Adrenal gland (tissue), 5 donors: ENCODE measurements around the gene UBA3.

Source experiments
- POLR2A ChIP-seq, 2 donors: fragments of 450-650 bp; IDR thresholded peaks; one replicate each; pipeline ENCODE4 v1.6.1; 2017; ENCODE audit warnings: antibody characterized with exemption in 2 of 2, mild to moderate bottlenecking in 2 of 2, moderate library complexity in 1 of 2
- TF ChIP-seq, protein P1 (sequence below), 6 experiments: fragments of 450-650 bp in 4 of 6; fragments of 200-600 bp in 2 of 6; sonication (generic) in 1 of 6; IDR thresholded peaks; 1 replicate in 5 of 6; 2 replicates in 1 of 6; pipeline versions ENCODE4 v1.5.1 to v1.8.0; 2016 to 2021; ENCODE audit warnings: antibody characterized with exemption in 6 of 6, mild to moderate bottlenecking in 2 of 6, moderate library complexity in 1 of 6
- donor health status: DM: no; HTN: no; CAD: no.

DNA sequence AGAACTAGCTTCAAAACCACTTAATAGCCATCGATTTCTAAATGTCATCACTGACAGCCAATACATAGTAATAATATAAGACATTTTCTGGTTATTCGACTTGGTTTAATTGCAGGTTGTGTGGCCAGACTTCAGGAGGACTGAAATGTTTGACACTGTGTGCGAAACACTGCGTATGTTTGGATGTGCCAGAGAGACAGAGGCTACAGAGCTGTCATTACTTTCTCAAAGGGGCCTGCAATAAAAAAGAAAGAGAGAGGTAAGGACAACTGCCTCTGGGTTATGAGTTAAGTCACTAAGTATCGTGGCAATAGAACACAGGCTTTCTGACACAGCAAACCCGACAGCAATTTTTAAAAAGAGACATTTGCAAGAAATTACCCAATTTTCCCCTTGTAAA, 41.3 kb upstream of the UBA3 start:
- TF ChIP-seq, protein P1, sequence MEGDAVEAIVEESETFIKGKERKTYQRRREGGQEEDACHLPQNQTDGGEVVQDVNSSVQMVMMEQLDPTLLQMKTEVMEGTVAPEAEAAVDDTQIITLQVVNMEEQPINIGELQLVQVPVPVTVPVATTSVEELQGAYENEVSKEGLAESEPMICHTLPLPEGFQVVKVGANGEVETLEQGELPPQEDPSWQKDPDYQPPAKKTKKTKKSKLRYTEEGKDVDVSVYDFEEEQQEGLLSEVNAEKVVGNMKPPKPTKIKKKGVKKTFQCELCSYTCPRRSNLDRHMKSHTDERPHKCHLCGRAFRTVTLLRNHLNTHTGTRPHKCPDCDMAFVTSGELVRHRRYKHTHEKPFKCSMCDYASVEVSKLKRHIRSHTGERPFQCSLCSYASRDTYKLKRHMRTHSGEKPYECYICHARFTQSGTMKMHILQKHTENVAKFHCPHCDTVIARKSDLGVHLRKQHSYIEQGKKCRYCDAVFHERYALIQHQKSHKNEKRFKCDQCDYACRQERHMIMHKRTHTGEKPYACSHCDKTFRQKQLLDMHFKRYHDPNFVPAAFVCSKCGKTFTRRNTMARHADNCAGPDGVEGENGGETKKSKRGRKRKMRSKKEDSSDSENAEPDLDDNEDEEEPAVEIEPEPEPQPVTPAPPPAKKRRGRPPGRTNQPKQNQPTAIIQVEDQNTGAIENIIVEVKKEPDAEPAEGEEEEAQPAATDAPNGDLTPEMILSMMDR (IDR thresholded peaks at IDR 0.05), result no peak
- no peak for TF ChIP-seq POLR2A (IDR thresholded peaks at IDR 0.05)
